GM21528 (cell line): ENCODE data around the gene TAGLN2.

ENCODE experiments used
- ATAC-seq: cut with Tn5 transposase; IDR thresholded peaks from one replicate; pipeline ENCODE4 v1.9.1; 2021; ENCODE audit warnings: mild to moderate bottlenecking, moderate library complexity; ENCODE audit not compliant: unreplicated experiment, low FRiP score

The TAGLN2 gene

DNA sequence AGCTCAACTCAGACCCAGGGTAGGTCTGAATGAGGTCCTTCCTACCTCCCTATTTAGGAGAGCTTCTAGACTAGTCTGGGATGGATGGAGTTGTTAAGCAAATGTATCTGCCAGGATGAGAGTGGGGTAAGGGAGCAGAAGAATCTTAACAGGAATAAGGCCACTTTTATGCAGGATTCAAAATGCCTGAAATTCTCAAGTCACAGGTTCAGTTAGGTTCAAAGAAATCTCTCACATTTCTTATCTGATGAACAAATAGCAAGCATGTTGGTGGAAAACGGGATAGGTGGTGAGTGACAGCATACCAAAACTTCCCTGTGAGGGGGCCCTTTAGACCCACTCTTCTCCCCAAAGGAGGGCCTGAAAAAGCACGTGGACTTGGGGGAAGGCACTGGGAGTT, 25.7 kb upstream of the TAGLN2 start:
- ATAC-seq = no peak

DNA sequence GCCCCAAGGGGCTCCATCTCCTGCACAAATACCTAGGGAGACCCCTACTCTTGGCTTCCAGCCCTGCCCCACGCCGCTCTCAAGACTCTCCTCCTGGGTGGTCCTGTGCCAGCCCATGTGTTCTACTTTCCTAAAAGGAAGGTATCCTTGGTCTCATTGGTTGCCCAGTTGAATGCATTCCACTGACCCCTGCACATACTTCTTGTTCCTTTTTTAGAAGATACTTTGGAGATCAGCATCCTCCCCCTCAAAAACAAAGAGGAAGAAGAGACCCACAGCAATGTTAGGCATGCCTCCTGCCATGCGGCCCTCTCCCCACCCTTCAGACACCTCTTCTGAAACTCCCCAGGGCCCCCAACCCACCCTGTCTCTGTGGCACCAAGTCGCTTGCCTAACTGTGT, 24.7 kb upstream of the TAGLN2 start:
- no peak for ATAC-seq

DNA sequence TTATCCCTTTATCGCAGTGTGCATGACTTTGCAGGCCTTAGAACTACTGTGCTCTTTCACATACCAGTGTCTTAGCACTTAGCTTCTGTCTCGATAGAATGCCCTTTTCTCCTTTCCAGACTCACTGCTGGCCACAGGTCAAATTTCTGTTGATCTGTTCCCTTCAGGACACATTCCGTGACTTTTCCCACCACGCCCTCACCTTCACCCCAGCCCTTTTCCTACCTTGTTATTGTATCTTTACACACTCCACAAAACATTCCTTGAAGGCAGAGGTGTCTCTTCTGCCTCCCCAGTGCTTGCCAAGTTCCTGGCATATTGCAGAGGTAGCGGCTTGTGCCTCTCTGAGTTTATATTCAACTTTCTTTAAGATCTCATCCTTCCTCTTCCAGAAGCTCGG, 23.8 kb upstream of the TAGLN2 start:
- ATAC-seq = no peak

DNA sequence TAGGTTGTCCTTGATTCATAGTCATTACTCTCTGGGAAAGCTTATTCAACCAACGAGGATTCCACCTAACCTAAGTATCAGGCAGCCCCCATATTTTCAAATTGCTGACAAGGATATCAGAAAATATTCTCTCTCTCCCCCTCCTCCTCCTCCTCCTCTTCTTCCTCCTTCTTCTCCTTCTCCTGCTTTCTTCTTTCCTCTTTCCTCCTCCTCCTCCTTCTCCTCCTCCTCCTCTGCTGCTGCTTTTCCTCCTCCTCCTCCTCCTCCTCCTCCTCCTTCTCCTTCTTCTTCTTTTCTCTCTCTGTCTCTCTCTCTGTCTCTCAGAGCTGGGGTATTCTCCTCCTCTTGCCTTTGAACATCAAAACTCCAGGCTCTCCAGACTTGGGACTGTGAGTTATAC, 22.6 kb upstream of the TAGLN2 start:
- ATAC-seq = no peak

DNA sequence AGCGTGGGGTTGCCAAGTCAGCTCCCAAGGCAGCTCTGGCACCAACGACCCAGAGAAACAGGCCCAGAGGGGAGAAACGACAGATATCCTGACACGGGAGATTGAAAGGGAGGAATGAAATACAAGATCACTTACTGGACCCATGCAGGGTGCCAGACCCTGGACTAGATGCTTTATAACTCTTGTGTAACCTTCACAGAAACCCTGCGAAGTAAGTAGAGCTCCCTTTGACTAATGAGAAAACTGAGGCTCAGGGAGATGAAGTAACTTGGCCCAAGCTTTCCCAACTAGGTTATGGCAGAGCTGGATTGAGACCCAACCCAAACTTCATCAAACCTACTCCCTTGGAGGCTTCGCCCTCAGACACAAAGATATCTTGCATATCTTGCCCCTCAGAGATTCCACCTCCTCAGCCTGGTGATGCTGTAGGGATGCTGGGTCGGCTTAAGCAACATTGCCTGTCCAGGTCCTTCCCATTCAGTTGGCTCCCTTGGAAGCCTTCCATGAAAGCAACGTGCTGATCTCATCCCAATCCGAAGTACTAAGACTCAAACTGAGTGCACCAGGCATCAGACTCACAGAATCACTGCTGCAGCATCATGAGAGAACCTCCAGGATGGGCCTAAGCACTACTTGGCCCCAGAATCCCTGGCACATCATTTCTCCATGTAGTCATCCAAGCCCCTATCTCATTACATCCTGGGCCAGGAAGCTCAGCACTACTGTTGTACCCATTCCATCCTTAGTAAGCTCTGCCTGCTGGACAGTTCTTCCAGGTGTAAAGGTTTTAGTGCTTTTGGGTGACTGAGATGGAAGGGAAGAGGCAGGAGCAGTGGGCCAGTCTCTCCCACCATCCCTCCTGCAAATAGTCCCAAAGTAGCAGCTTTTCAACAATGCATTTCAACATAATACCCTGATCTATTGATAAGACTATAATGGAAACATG, 21.2 kb upstream of the TAGLN2 start:
- no peak for ATAC-seq

DNA sequence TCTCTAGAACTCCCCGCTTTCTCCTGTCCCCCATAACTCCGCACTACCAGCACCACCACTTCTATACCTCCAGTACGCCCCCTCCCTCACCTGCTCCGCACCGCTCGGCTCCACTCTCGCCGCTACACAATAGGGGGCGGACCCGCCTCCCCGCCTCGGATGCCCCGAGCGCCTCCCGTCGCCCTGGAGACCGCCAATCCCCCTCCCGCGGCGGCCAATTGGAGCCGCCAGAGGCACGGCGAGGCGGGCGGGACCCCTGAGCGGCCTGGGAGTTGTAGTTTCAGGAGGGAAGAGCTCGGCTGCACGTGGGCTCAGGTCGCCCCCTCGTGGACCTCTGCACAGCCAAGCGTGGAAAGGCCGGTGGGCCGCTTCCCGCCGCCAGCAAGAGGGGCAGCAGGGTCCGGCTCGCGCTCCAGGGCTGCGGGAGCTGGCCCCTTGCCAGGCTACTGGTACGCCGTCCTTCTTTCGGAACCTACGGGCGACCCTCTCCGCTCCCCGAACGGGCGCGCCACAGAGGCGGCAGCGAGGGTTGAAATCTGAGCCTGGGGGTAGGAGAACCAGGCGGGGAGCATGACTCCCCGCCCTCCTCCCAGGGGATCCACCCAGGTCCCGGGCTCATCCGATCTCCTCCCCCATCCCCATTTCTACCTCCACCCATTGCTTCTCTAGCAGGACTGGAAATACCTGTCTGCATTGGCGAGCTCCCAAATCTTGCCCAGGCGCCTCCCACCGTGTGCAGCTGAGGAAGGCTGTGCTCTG, 20.4 kb upstream of the TAGLN2 start, which contains the start of gene IGSF9:
IGSF9 (minus strand) TSS at position 131 of the 759 bp plus-strand sequence. CDS start 2,159 bp downstream, outside the sequence.
- ATAC-seq = peak; percentile 46

GRCh38 chr1:159944623-159945455, 19.5 kb upstream of the TAGLN2 start:
- no peak for ATAC-seq

DNA sequence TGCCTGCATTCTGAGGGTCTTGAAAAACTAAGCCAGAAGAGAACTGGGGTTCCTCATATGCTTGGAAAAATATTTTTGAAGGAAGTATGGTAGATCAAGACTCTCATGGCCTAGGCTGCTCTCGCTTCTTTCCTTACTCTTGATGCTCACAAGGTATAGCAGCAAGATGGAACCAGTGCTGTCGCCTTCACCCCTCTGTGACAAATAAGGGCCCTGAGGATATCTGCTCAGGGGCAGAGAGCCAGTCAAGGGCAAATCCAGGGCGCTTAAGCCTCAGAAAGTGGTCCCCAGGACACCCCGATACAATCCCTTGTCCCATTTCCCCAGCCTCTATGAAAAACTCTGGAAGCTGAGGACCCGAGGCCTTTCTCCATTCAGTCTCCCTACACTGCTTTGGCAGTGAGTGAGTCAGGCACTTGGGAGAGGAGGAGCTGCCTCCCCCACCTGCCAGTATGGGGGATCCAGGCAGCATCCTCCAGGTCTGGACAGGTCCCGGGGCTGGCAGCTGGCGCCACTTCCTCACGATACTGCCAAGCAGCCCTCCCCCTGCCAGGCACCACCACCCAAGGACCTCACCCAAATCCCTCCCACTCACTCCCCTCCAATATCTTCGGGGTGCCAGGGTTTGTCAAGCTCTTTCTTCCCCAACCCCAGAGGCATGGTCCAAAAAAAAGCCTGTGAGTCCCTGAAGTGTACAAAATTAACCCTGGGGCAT, 18.8 kb upstream of the TAGLN2 start:
- no peak for ATAC-seq

- ATAC-seq = no peak
Observed at GRCh38 chr1:159943278-159943640, 18.0 kb upstream of the TAGLN2 start.

DNA sequence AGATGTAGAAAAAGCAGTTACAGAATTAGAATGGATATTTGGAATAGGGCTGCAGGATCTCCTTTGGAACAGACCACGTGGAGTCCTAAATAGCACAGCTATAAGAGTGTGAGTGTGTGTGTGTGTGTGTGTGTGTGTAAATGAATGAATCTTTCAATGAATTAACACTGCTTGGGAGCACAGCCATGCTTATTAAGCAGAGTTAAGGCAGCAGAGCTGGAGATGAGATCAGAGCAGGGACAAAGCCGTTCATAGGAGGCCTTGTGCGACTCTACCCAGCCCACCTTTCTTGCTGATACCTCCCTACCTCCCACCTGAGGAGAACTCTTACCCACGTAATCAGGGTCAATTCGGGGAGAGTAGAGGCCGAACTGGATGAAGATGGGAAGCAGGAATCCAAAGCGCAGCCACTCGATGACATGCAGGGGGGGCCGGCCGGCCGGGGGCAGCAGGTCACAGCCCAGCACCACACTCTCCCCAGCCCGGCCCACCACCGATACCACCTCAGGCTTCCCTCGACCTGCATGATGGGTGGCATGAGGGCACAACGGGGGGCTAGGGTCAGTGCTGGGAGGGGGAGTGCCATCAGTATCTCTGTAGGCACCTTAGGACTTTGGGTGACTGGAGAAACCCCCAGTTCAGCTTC, 17.4 kb upstream of the TAGLN2 start:
- ATAC-seq = no peak

GRCh38 chr1:159941591-159942560, 16.6 kb upstream of the TAGLN2 start:
- no peak for ATAC-seq

DNA sequence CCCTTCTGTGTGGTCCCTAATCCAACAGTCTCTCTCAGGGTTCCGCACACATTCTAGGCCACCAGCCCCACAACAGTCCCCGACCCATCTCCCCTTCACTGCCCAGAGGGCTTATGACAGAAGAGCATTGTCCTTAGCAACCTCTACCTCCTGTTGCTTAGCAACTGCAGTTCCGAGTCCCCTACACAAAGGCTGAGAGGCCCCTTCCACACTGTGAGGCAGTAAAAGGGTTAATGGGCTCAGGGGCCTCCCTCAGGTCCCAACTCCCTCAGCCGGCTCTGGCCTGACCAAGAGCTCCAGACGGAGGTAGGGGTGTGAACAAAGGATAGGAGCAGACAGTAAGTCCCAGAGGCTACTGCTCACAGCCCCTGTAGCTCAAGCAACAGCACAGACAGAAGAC, 15.8 kb upstream of the TAGLN2 start:
- ATAC-seq = no peak

DNA sequence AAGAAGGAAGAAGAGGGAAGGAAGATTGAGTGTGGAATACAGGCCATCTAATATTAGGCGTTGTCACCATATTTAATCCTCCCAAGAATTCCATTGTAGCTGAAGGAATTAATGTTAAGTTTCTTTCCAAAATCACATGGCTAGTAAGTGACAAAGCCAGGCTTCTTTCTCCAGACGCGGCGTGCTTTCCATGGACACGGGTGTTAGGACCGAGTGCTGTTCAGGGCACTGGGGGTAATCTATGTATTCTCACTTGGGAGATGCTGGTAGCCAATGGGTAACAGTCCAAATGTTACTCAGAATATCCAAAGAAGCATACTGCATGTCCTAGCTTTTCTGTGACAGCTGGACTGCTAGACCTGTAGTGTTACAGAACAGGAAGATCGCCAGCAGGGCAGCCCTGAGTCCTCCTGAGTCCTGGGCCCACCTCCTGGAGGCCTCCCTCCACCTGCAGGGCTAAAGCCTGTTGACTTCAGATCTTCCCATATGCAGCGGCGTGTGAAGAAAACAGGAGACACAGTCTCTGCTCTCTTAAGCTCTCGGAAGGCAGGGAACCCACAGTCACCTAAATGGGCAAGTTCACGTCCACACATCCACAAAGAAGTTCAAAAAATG, 14.8 kb upstream of the TAGLN2 start:
- ATAC-seq = no peak

DNA sequence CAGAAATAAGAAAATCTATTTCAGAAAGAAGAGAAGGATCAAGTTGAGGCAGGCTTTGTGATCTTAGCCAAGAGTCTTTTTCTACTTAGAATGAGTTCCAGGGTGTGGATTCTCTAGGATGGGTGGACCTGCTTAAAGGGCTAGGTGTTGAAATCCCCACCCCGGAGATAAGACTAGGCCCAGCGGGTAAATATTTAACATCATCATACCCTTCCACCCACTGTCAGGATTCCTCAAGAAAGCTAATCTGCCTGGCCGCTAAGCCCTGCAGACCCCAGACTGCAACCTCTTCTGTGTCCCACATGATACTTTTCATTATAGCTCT, 14.3 kb upstream of the TAGLN2 start:
- ATAC-seq = no peak

DNA sequence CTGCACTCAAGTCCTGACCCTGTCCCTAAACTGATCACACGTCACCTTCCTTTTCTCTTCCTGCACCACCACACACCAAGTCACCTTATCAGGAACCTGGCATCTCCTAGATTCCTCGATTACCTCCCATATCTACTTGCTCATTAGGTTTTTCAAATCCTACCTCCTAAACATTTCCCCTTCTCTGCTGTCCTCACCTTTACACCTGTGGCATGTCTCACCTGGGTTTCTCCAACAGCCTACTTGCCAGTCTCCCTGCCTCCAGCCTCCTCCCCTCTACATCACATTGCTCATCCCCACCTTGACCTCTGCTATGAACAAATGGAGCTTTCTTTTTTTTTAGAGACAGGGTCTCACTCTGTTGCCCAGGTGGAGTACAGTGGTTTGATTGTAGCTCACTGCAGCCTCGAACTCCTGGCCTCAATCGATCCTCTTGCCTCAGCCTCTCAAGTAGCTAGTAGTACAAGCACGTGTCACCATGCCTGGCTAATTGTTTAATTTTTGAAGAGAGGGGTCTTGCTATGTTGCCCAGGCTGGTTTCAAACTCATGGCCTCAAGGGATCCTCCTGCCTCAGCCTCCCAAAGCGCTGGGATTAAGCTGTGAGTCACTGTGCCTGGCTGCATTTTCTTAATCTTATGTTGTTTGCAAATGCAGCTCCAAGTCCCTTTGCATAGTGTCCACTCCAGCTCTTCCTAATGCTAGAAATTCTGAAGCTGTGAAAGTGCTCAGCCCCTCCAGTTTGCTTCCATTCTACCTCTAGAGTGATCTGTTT, 13.8 kb upstream of the TAGLN2 start:
- no peak for ATAC-seq

- no peak for ATAC-seq
Observed at GRCh38 chr1:159938211-159938852, 13.0 kb upstream of the TAGLN2 start.
